HG03103 (cell line): ENCODE results near the gene STKLD1.

Experiments
- ATAC-seq: cut with Tn5 transposase; IDR thresholded peaks from one replicate; pipeline ENCODE4 v1.9.1; 2021; ENCODE audit warnings: low read depth; ENCODE audit not compliant: unreplicated experiment

The STKLD1 gene

GRCh38 chr9:133405508-133406438, 29.6 kb downstream of the STKLD1 start:
- no peak for ATAC-seq

GRCh38 chr9:133406480-133407307, 30.5 kb downstream of the STKLD1 start:
- ATAC-seq = no peak

GRCh38 chr9:133408042-133408441, 31.9 kb downstream of the STKLD1 start:
- no peak for ATAC-seq

- no peak for ATAC-seq
Observed at GRCh38 chr9:133415170-133415569, 39.0 kb downstream of the STKLD1 start.

GRCh38 chr9:133417541-133418461, 41.6 kb downstream of the STKLD1 start, which contains the start of gene REXO4:
TSS of gene REXO4 (minus strand) at chr9:133418010. CDS start at chr9:133417844, 166 bp downstream.
- ATAC-seq = peak; percentile 81

GRCh38 chr9:133419005-133419404, 42.8 kb downstream of the STKLD1 start:
- ATAC-seq = no peak

- no peak for ATAC-seq
Observed at GRCh38 chr9:133420392-133420827, 44.2 kb downstream of the STKLD1 start.

- ATAC-seq = no peak
Observed at GRCh38 chr9:133421615-133422542, 45.7 kb downstream of the STKLD1 start, which contains the start of gene ADAMTS13. TSS of gene ADAMTS13 (plus strand) at chr9:133422367. CDS start at chr9:133422444, 77 bp downstream.

GRCh38 chr9:133423216-133423615, 47.0 kb downstream of the STKLD1 start:
- ATAC-seq = no peak

GRCh38 chr9:133424187-133424586, 48.0 kb downstream of the STKLD1 start:
- no peak for ATAC-seq

GRCh38 chr9:133425049-133425632, 49.0 kb downstream of the STKLD1 start:
- ATAC-seq = no peak

GRCh38 chr9:133426011-133426410, 49.8 kb downstream of the STKLD1 start:
- no peak for ATAC-seq

- no peak for ATAC-seq
Observed at GRCh38 chr9:133427658-133428348, 51.6 kb downstream of the STKLD1 start.

- no peak for ATAC-seq
Observed at GRCh38 chr9:133428617-133429101, 52.5 kb downstream of the STKLD1 start.

GRCh38 chr9:133429214-133429613, 53.0 kb downstream of the STKLD1 start:
- ATAC-seq = no peak

- ATAC-seq = no peak
Observed at GRCh38 chr9:133429641-133430161, 53.5 kb downstream of the STKLD1 start.

GRCh38 chr9:133430244-133430643, 54.1 kb downstream of the STKLD1 start:
- ATAC-seq = no peak
